H1 (cell line): ENCODE measurements around the gene SNED1. TPM values are rescaled to one million over a fixed set of nuclear protein-coding genes. Genes with fewer than 3 reads are reported as not detected.

Experiments used
- CTCF ChIA-PET: fragments of 300-600 bp; sonication (Branson Sonifier 250); formaldehyde crosslinking; loops from one replicate; lab custom pipeline; 2021; ENCODE audit not compliant: partially characterized antibody; lab: Charles Lee
- POLR2A ChIA-PET: fragments of 300-600 bp; sonication (Branson Sonifier 250); formaldehyde crosslinking; loops from one replicate; lab custom pipeline; 2021; ENCODE audit warnings: inconsistent platforms; ENCODE audit not compliant: partially characterized antibody; lab: Charles Lee
- DNase-seq, 2 experiments: peaks; one replicate each; pipeline versions ENCODE4 v3.0.0 to v3.0.0-alpha.2; 2010 to 2022; ENCODE audit warnings: low spot score in 2 of 2, low read depth in 1 of 2, mixed read lengths in 1 of 2
- FAIRE-seq: peaks from 2 replicates; lab custom pipeline; 2011; peaks lifted over from hg19 to GRCh38; lab: Jason Lieb, UNC
- H2AFZ ChIP-seq: 2 replicates; pipeline ENCODE4 v1.8.1; 2012; ENCODE audit warnings: low read length, inconsistent platforms
- H2AK5ac ChIP-seq: 2 replicates; pipeline ENCODE4 v1.6.1; 2013; ENCODE audit warnings: low read depth, low read length
- H2BK120ac ChIP-seq: replicated peaks from 2 replicates; pipeline ENCODE3; 2013; ENCODE audit warnings: low read depth, low read length, inconsistent platforms
- H2BK12ac ChIP-seq: 2 replicates; pipeline ENCODE4 v1.6.1; 2013; ENCODE audit warnings: low read depth, low read length
- H2BK15ac ChIP-seq: 2 replicates; pipeline ENCODE4 v1.6.1; 2013; ENCODE audit warnings: low read length
- H2BK20ac ChIP-seq: 2 replicates; pipeline ENCODE4 v1.6.1; 2013; ENCODE audit warnings: low read length
- H2BK5ac ChIP-seq: 2 replicates; pipeline ENCODE4 v1.6.1; 2013; ENCODE audit warnings: low read depth, low read length
- H3K14ac ChIP-seq: 2 replicates; pipeline ENCODE4 v1.6.1; 2013; ENCODE audit warnings: inconsistent platforms; ENCODE audit not compliant: insufficient read length
- H3K18ac ChIP-seq: 2 replicates; pipeline ENCODE4 v1.6.1; 2013; ENCODE audit warnings: low read length; ENCODE audit errors: extremely low read depth
- H3K23ac ChIP-seq: 2 replicates; pipeline ENCODE4 v1.6.1; 2013; ENCODE audit warnings: inconsistent platforms; ENCODE audit not compliant: insufficient read length
- H3K23me2 ChIP-seq: 2 replicates; pipeline ENCODE4 v1.6.1; 2013; ENCODE audit warnings: low read depth, low read length
- H3K27ac ChIP-seq: 2 replicates; pipeline ENCODE4 v1.6.1; 2011; ENCODE audit warnings: low read depth, low read length, inconsistent platforms
- H3K27me3 ChIP-seq, 4 experiments: replicated peaks in 1 of 4; 1 replicate in 1 of 4; 2 replicates in 3 of 4; pipeline versions ENCODE4 v1.6.1 to v1.8.1; 2011 to 2013; ENCODE audit warnings: low read length in 3 of 4, mild to moderate bottlenecking in 3 of 4, inconsistent platforms in 2 of 4, mixed read lengths in 2 of 4, moderate library complexity in 1 of 4; ENCODE audit not compliant: control insufficient read depth in 3 of 4, insufficient read depth in 3 of 4; ENCODE audit errors: extremely low read depth in 1 of 4
- H3K36me3 ChIP-seq, 4 experiments: 2 replicates each; pipeline versions ENCODE4 v1.6.1 to v1.8.1; 2011 to 2013; ENCODE audit warnings: mild to moderate bottlenecking in 4 of 4, low read length in 3 of 4, moderate library complexity in 2 of 4, control low read depth in 1 of 4, inconsistent platforms in 1 of 4; ENCODE audit not compliant: insufficient read depth in 4 of 4, control insufficient read depth in 2 of 4
- H3K4ac ChIP-seq: replicated peaks from 2 replicates; pipeline ENCODE3; 2013; ENCODE audit warnings: low read length, low read depth, mixed read lengths, inconsistent platforms; ENCODE audit not compliant: insufficient read length
- H3K4me1 ChIP-seq, 4 experiments: replicated peaks in 1 of 4; 1 replicate in 1 of 4; 2 replicates in 3 of 4; pipeline versions ENCODE4 v1.6.1 to v1.8.1; 2011 to 2013; ENCODE audit warnings: low read length in 3 of 4, inconsistent platforms in 2 of 4, mixed read lengths in 1 of 4; ENCODE audit not compliant: insufficient read depth in 4 of 4, control insufficient read depth in 3 of 4
- H3K4me2 ChIP-seq, 2 experiments: 2 replicates each; pipeline versions ENCODE4 v1.6.1 to v1.8.1; 2011 to 2013; ENCODE audit warnings: low read depth in 2 of 2, low read length in 2 of 2, control low read depth in 1 of 2, inconsistent platforms in 1 of 2, mild to moderate bottlenecking in 1 of 2; ENCODE audit not compliant: insufficient read depth in 1 of 2
- H3K4me3 ChIP-seq, 4 experiments: fragments of 200-600, 300-600 bp in 1 of 4; sonication (generic), shearing (Covaris generic), sonication (Bioruptor Twin) in 1 of 4; 2 replicates each; pipeline versions ENCODE4 v1.5.1 to v1.8.1; 2011 to 2016; ENCODE audit warnings: low read length in 4 of 4, low read depth in 3 of 4, control low read depth in 2 of 4, inconsistent platforms in 2 of 4, mild to moderate bottlenecking in 2 of 4, mixed read lengths in 1 of 4, moderate library complexity in 1 of 4; ENCODE audit not compliant: insufficient read depth in 2 of 4; ENCODE audit errors: extremely low read depth in 1 of 4
- H3K56ac ChIP-seq: replicated peaks from 2 replicates; pipeline ENCODE3; 2013; ENCODE audit warnings: low read depth, mild to moderate bottlenecking, mixed read lengths, low read length, inconsistent platforms; ENCODE audit not compliant: insufficient read length
- H3K79me1 ChIP-seq: 2 replicates; pipeline ENCODE4 v1.6.1; 2013; ENCODE audit warnings: low read depth, low read length, control low read depth
- H3K79me2 ChIP-seq, 2 experiments: 2 replicates each; pipeline versions ENCODE4 v1.6.1 to v1.8.1; 2012 to 2013; ENCODE audit warnings: low read length in 2 of 2, mild to moderate bottlenecking in 2 of 2, inconsistent platforms in 1 of 2; ENCODE audit not compliant: insufficient read depth in 2 of 2, control insufficient read depth in 1 of 2
- H3K9ac ChIP-seq, 4 experiments: replicated peaks in 1 of 4; 1 replicate in 1 of 4; 2 replicates in 3 of 4; pipeline versions ENCODE4 v1.6.1 to v1.8.1; 2011 to 2013; ENCODE audit warnings: low read depth in 3 of 4, low read length in 3 of 4, control low read depth in 2 of 4, mild to moderate bottlenecking in 2 of 4, moderate library complexity in 2 of 4, inconsistent platforms in 1 of 4; ENCODE audit errors: extremely low read depth in 1 of 4
- H3K9me3 ChIP-seq, 2 experiments: 2 replicates each; pipeline versions ENCODE4 v1.6.1 to v1.8.1; 2012 to 2013; ENCODE audit warnings: mild to moderate bottlenecking in 2 of 2, moderate library complexity in 2 of 2, control low read depth in 1 of 2, inconsistent platforms in 1 of 2, low read depth in 1 of 2, low read length in 1 of 2, mixed read lengths in 1 of 2; ENCODE audit not compliant: insufficient read depth in 2 of 2
- H4K20me1 ChIP-seq, 2 experiments: replicated peaks in 1 of 2; 2 replicates each; pipeline versions ENCODE3 to v1.8.1; 2011 to 2013; ENCODE audit warnings: inconsistent platforms in 2 of 2, low read length in 2 of 2, mild to moderate bottlenecking in 1 of 2; ENCODE audit not compliant: insufficient read depth in 2 of 2, control insufficient read depth in 1 of 2
- H4K5ac ChIP-seq: 2 replicates; pipeline ENCODE4 v1.6.1; 2013; ENCODE audit warnings: low read length, low read depth, mixed read lengths, inconsistent platforms; ENCODE audit not compliant: insufficient read length
- H4K8ac ChIP-seq: 2 replicates; pipeline ENCODE4 v1.8.0; 2013; ENCODE audit warnings: mild to moderate bottlenecking, moderate library complexity, low read length, inconsistent platforms; ENCODE audit not compliant: insufficient read depth; ENCODE audit errors: extremely low read depth
- H4K91ac ChIP-seq: replicated peaks from 2 replicates; pipeline ENCODE3; 2013; ENCODE audit warnings: low read length, mixed read lengths, inconsistent platforms; ENCODE audit not compliant: insufficient read length
- CBX8 ChIP-seq: fragments of 300-800, 300-1000 bp; sonication (generic); IDR thresholded peaks from 2 replicates; pipeline ENCODE4 v1.7.1; 2016; ENCODE audit warnings: low read depth, low read length, borderline replicate concordance
- EGR1 ChIP-seq: IDR thresholded peaks from 2 replicates; pipeline ENCODE4 v1.6.1; 2011; ENCODE audit warnings: low read depth, low read length, borderline replicate concordance
- GABPA ChIP-seq: IDR thresholded peaks from 2 replicates; pipeline ENCODE4 v1.6.1; 2011; ENCODE audit warnings: mild to moderate bottlenecking, low read length, moderate library complexity, borderline replicate concordance; ENCODE audit not compliant: insufficient read depth
- HDAC6 ChIP-seq: IDR thresholded peaks from one replicate; pipeline ENCODE4 v1.7.1; 2012; ENCODE audit warnings: low read depth, mild to moderate bottlenecking, inconsistent platforms, low read length, moderate library complexity
- POLR2A ChIP-seq, 2 experiments: IDR thresholded peaks; 1 replicate in 1 of 2; 2 replicates in 1 of 2; pipeline ENCODE4 v1.6.1; 2011; ENCODE audit warnings: low read depth in 2 of 2, low read length in 2 of 2, mild to moderate bottlenecking in 2 of 2; ENCODE audit errors: control extremely low read depth in 1 of 2
- SIN3A ChIP-seq, 2 experiments: IDR thresholded peaks in 1 of 2; conservative IDR thresholded peaks in 1 of 2; 2 replicates each; pipeline ENCODE4 v1.6.1; 2011 to 2012; ENCODE audit warnings: low read length in 2 of 2, improper control_type of control experiment in 1 of 2, low read depth in 1 of 2, mild to moderate bottlenecking in 1 of 2
- SIRT6 ChIP-seq: IDR thresholded peaks from one replicate; pipeline ENCODE4 v1.7.1; 2012; ENCODE audit warnings: low read length, inconsistent platforms
- SP2 ChIP-seq: IDR thresholded peaks from 2 replicates; pipeline ENCODE4 v1.6.1; 2012; ENCODE audit warnings: mild to moderate bottlenecking, low read length, inconsistent platforms
- WGBS, 2 experiments: shearing (Covaris generic) in 1 of 2; methylation state at CpG; one replicate each; pipeline versions ENCODE4 v1.1.6 to v1.1.7; 2013 to 2015; ENCODE audit warnings: low lambda C conversion rate in 2 of 2, mixed read lengths in 2 of 2, inconsistent platforms in 1 of 2, low coverage in 1 of 2, missing lambda C conversion rate in 1 of 2; ENCODE audit not compliant: insufficient replicate concordance in 2 of 2, insufficient coverage in 1 of 2, insufficient read length in 1 of 2; ENCODE audit errors: extremely low coverage in 1 of 2, missing lambda C conversion rate in 1 of 2; 5-methylcytosine and 5-hydroxymethylcytosine counted together
- polyA plus RNA-seq, 7 experiments: library from polyadenylated mRNA; depleted of rRNA in 3 of 7; stranded (reverse) in 5 of 7; unstranded in 2 of 7; fragments of >200 nt in 5 of 7; fragments of 200-250 nt in 2 of 7; gene quantifications; 1 replicate in 5 of 7; 2 replicates in 1 of 7; 4 replicates in 1 of 7; pipeline versions ENCODE4 v1.2.1 to v1.2.3, GENCODE V29; 2011 to 2013; ENCODE audit warnings: missing spikeins in 2 of 7, mixed read lengths in 2 of 7
- total RNA-seq: library from RNA; stranded (reverse); fragmentation: NEBNext Ultra II Directional; extraction: Animal tissue kit (Norgen Biotek cat#: 25700); gene quantifications from 2 replicates; pipeline ENCODE4 v1.2.1, GENCODE V29; 2021

The SNED1 gene
- total and polyA plus RNA-seq, 2 of the 8 experiments (the other 6 are each of a cell fraction or from before 2014, with no cell fraction given): 1.9 TPM

DNA sequence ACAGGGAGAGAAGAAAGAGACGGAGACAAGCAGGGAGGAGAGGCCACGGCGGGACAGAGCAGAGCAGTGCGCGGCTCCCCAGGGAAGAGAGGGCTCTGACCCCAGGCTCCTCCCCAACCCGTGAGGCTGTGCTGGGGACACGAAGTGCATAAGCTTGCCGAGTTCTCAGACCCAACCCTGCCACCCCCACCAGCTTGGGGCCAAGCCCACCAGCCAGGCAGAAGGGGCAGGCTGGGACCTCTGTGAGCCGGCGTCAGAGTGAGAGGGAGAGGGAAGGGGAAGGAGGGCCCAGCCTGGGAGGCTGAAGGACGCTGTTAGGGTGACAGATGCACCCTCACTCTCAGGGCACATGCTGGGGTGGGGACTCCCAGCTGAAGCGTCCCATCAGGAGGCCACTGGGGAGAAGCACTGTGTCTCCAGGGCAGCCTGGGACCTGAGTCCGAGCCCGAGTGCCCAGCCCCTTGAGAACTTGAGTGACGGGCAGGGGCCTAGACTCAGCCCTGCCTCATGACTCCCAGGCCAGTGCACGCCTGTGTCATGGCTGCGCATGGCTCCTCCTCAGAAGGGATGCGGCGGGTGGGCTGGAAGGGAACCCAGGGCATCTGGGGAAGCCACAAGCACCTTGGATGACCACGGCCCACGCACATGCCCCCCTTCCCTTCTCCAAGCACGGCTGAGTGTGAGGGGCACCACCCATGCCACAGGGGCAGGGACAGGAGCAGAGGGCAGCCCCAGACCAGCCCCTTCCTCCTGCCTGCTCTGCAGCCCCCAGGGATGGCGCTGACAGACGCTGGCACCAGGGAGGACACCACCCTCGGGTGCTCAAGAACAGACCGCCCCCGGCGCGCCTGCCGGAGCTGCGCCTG, 72.6 kb downstream of the SNED1 start:
- POLR2A ChIA-PET: no interaction called here
- CTCF ChIA-PET: interaction anchor here (1.1 to 1.5 kb wide), 2 partner anchors 29 to 156 kb away, joined by 3 read pairs; no protein-coding TSS in a partner anchor

More for the DNA sequence above, 72.6 kb downstream of the SNED1 start:
- Histone ChIP-seq H3K79me1 (no peaks in the 10 kb centered on the region), H3K36me3 (no peaks in the 10 kb centered on the region), H3K14ac (no peak overlapping the region), H3K79me2 (no peaks in the 10 kb centered on the region), H2AK5ac (no peak overlapping the region), H3K9ac (no peak overlapping the region), H2BK5ac (no peak overlapping the region; the same call in 1 of the 2 replicates), H3K23me2 (no peaks in the 10 kb centered on the region), H2BK12ac (no peak overlapping the region), H2BK20ac (no peak overlapping the region), H2BK15ac (no peak overlapping the region), H3K23ac (no peak overlapping the region), H3K4ac (no peak overlapping the region), H3K4me3 (no peak overlapping the region), H3K56ac (no peak overlapping the region), H3K27ac (no peak overlapping the region), H2AFZ (no peak overlapping the region), H4K5ac (no peak overlapping the region), H4K91ac (no peak overlapping the region), H3K4me1 (no peaks in the 10 kb centered on the region; a peak in 1 of 7 replicates), H2BK120ac (no peak overlapping the region), H3K18ac (no peak overlapping the region), H3K9me3 (no peaks in the 10 kb centered on the region), H4K8ac (no peak overlapping the region; the same call in 1 of the 2 replicates), H3K27me3 (no peaks in the 10 kb centered on the region), H4K20me1 (no peaks in the 10 kb centered on the region), H3K4me2 (no peak overlapping the region)
- FAIRE-seq: no peak
- TF ChIP-seq HDAC6 (no peak), GABPA (no peak), SP2 (no peak), SIN3A (conservative IDR thresholded peaks at IDR 0.05 in 1 of 2, IDR thresholded peaks at IDR 0.05 in 1 of 2; ENCODE audit: low read depth in 1 of 2, low read length in 2 of 2) (no peak), EGR1 (no peak), CBX8 (no peak), SIRT6 (no peak), POLR2A (IDR thresholded peaks at IDR 0.05; ENCODE audit: control extremely low read depth in 1 of 2, low read depth in 2 of 2, low read length in 2 of 2) (no peak)
- no peak for DNase-seq
- WGBS, 2 experiments: 90% methylated on average over 11 of the region's 31 CpGs; no CpG with 5 or more reads in 1 of the 2 experiments
